Forelimb muscle (tissue), 1 donor: ENCODE results near the gene SERGEF. TPM values are rescaled to one million over a fixed set of nuclear protein-coding genes. Genes with fewer than 3 reads are reported as not detected.

ENCODE experiments used
- DNase-seq: peaks from one replicate; pipeline ENCODE4 v3.0.0-alpha.2; 2013; ENCODE audit warnings: low read depth
- polyA plus RNA-seq: library from polyadenylated mRNA; unstranded; fragments of 120-200 nt; gene quantifications from one replicate; pipeline ENCODE4 v1.2.1, GENCODE V29; 2013; ENCODE audit not compliant: insufficient read length

The SERGEF gene
- polyA plus RNA-seq, 1 donor, result 10.4 TPM

DNA sequence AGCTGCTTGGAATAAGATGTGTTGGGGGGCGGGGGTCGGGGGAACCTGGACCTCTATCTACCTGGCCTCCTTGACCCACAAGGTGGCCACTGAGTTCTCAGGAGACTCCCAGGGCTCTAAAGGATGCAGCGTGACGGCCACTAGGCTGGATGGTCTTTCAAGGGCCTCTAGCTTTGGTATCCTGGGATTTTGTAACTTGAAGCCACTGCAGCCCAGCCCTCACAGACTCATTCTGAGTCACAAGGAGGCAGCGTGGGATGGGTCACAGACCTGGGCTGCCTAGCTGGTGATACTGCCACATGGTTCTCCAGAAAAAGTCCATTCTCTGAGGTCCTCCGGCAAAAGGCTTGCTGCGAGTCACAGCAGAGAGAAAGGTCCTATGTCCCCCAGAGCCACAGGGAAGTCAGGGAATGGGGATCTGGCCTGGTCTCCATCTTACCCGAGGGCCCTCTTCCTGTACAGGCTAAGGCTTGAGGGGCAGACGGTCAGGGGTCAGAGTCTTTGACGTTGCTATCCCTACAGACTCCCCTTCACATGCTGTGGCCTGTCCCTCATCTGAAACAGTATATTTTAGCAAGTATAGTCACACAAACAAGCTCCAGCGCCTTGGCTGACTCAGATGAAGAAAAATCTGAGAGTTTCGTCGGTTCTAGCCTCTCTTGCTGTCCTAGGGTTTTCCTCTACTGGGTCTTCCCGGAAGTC lies 225.9 kb downstream of the SERGEF start:
- DNase-seq, result no peak

- no peak for DNase-seq
These were observed 229.0 kb downstream of the SERGEF start for GRCh38 chr11:17783878-17784277.

DNA sequence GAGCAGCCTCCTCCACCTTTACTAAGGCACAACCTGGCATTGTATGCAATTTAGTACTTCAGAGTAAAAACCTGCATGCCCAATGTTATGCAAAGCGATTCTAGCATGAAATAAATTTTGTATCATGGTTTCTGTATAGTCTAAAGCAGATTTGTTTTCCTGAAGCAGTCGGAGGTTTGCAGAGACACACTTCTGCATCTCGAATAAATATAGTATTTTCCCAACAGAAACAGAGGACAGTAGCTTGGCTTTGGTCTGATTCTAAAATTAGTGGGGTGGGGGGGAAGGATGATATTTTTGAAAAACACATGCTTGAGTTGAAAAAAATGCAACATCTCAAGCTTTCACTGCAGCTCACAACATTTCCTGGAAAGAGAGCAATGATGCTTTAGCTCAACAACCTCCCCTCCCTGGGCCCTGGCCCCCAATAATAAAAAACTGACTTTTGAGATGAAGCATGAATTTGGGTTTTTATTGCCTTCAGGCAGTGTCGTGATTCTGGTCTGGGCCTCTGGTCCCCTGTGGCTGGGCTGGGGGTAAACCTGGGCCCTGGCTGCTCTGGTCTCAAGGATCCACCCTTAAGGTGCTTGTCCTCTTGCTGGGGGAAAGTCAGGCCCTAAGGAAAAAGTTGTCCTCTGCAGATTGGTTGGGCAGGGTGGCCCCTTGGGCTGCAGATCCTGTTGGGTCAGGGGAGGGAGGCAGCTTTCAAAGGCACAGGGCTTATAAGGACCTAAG lies 230.1 kb downstream of the SERGEF start:
- no peak for DNase-seq

DNA sequence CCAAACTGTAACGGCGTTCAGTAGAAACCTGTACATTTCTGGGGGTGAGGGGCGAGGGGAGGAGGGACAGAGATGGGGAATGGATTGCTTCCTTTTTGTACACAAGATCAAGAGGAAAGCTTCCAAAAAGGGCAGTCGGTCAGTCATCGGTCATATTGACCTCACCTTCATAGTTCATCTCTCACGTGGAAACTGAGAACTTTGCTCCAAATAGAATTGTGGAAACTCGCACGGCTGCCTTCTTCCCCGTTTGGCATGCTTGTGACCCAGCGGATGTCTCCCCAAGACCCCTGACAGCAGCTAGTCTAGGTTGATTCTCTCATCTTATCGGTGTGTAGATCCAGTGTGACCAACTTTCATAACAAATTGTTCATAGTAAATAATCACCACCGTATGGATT lies 230.7 kb downstream of the SERGEF start:
- no peak for DNase-seq

- no peak for DNase-seq
These were observed 231.2 kb downstream of the SERGEF start for GRCh38 chr11:17781626-17782025.

DNA sequence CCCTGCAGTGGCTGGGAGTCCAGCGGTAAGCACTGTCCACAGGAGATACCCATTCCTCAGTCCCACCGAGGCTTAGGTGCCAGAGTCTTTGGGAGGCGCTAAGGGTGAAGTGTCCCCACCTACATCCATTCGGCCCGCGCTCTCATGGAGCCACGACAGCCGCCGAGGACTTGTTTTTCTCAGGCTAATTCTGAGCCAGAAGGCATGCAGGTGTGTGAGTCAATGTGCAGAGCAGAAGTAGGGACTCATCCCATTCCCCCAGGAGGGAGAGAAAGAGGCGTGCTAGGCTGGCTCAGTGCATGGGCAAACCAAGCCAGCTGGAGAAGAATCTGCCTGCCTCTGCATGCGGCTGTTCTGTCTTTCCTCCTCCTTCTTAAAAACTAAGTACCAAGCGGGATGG lies 231.6 kb downstream of the SERGEF start:
- DNase-seq, result no peak

- no peak for DNase-seq
These were observed 232.2 kb downstream of the SERGEF start for GRCh38 chr11:17780668-17781067.

- DNase-seq, result no peak
These were observed 232.8 kb downstream of the SERGEF start for GRCh38 chr11:17779861-17780594.

DNA sequence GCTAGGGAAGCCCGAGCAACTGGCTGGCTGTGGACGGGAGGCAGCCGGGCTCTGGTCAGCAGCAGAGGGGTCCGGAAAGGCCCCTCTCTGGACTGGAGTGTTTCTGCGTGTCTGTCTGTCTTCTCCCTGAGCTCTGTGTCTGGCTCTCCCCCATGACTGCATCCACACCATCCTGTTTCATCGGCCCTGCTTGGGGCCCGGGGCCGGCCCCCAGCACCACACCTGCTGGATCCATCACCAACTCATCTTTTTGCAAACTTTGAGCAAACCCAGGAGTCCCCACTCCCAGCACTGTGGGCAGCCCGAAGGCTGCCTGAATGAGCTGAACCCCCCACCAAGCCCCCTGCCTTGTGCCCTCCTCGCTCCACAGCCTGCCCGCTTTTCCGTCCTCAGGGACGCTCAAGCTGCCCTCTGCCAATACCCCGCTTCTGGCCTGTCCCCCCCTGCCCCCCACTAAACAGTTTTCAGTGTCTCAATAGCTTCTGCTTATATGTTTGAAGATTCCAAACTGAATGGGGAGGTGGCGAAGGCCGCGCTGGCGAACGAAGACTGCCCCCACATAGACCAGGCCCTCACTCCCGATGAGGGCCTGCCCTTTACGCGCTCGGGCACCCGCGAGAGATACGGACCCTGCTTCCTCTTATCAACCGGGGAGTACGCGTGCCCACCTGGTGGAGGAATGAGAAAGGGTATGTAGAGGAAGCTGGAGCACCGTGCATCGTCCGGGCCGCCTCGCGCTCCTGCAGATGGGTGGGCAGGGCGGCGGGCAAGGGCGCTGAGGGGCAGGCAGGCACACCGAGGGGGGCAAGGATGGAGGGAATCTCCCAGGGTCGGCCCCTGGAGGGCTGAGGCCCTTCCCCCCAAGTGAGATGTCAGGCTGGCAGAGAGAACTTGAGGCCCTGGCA lies 233.6 kb downstream of the SERGEF start:
- no peak for DNase-seq

- DNase-seq, result no peak
These were observed 234.5 kb downstream of the SERGEF start for GRCh38 chr11:17778352-17778751.

- DNase-seq, result no peak
These were observed 235.1 kb downstream of the SERGEF start for GRCh38 chr11:17777738-17778091.

- DNase-seq, result no peak
These were observed 235.6 kb downstream of the SERGEF start for GRCh38 chr11:17777086-17777737.

DNA sequence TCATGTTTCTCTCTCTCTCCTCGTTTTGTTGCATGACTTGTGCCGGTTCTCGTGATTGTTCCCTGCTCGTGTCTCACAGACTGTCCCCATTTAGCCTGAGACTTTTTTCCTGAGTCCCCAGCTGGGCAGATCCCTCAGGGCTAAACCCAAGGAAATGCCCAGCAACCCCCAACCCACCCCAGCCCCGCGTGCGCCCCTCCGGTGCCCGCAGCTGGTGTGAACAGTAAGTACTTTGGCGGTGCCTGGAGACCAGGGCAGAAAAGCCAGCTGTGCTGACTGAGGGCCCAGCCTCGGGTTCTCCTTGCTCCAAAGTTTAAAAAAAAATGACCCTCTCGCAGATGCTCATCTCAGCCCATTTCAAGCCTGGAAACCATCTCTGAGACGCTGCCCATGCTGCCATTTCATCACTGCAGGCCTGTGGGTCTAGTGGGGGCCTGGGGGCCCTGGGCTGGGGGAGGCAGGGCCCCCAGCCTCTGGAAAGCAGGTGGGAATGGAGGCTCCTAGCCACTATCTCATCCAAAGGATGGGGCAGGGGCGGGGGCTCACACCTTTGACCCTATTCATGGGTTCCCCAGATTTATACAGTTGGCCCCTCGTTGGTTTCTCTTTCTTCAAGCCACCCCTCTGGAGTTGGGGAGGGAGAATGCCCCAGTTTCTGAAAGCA lies 236.5 kb downstream of the SERGEF start:
- no peak for DNase-seq

DNA sequence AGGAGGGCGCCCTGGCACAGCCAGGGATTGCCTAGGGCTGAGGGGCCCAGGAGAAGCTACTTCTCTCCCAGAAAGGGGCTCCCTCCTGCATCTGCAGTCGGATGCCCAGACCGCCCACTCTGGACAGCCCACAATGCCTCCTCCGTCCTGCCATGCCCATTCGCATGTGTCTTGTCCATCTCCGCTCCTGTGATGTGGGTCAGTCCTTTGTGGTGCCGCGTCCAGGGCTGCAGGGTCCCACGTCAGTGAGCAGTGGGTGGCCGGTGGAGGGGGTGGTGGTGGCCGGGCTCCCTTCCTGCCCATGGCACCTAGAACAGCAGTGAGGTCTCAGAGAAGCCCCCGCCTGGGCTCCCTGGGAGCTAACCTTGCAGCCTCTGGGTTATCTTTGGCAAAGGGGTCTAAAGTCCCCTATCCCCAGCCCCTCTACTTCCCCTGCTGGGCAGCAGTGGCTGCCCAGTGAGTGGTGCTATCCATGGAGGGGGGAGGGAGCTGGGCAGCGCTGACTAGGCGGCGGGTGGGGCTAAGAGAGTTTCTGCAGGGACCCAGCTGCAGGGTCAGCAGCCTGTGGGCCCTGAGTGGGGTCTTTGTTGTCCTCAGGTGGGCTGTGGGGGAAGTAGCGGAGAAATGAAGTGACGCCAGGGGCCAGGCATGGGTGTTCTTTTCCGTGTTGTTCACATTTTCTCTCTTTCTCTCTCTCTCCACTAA lies 237.2 kb downstream of the SERGEF start:
- DNase-seq, result no peak

DNA sequence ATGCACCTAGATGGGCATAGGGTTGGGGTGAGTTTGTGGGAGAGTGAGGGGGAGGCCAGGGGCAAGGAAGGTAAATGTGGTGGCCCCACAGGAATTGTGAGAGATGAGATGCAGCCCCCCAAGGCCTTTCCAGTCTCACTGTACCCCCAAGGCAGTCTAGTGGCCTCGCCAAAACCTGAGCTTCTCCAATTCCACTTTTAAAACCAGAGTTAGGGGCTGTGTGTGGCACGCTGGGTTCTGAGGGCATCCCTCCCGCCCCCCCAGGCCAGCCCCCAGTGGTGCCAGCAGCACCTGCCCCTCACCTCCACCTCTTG lies 237.9 kb downstream of the SERGEF start:
- no peak for DNase-seq

- DNase-seq, result no peak
These were observed 238.4 kb downstream of the SERGEF start for GRCh38 chr11:17774232-17775034.

DNA sequence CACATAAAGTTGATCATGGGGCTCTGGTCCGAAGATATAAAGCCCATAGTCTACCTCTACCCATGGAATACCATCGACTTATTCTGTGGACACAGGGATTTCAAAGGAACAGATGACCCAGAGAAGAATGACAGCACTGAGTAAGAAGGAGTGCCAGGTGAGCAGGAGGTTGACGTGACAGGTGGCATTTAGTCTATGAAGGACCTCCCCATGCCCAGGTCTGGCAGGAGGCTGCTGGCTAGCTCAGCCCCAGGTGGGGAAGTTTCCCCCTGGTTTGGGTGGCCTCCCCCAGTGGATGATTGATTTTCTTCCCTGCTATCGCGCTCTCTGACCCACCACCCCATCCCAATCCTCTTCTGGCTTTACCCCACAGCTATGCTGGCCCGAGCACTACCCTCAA lies 239.2 kb downstream of the SERGEF start:
- no peak for DNase-seq

DNA sequence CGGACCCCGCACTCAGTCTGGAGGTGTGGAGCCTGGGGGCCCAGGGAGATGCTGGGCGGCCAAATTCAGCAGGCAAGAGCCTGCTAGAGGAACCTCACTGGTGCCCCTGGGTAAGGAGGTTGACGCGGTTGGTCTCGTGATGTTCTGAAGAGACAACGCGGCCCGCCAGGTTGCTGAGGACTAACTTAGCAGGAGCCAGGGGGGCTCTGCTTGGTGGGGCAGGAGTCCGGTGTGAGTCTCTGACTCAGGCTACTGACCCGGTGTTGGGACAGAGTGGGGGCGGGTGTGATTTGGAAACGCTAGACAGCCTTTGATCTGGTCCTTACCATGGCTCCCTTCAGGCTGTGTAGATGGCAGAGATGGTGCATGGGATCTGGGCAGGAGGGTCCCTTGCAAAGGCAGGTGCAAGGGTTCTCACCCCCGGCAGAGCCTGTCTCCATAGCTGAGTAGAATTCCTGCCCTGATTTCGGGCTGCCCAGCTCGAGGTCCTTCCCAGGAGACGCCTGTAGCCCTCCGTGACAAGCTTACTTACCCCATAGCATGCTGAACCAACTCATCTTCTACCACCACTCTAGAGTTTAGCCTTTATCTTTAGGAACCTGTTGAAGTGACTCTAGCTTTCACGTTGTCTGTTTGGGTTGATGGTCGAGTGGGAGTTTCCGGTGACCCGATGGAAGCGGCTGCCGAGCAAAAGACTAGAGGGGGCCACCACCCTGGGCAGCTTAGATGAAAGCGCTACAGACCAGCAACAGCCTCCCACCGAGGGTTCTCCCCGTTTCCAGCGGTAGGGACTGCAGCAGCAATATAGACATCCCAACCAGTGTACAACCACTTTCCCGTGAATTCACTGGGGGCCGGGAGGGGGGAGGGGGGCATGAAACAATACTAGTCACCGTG lies 239.9 kb downstream of the SERGEF start:
- no peak for DNase-seq
